Lower lobe of right lung (tissue), 2 donors: ENCODE measurements around the gene S1PR1. TPM values are rescaled to one million over a fixed set of nuclear protein-coding genes. Genes with fewer than 3 reads are reported as not detected.

Source experiments
- ATAC-seq, 2 donors: fragments of 200-7000 bp; cut with Tn5 transposase; one replicate each; pipeline ENCODE4 v1.9.1; 2020 to 2022; ENCODE audit warnings: mild to moderate bottlenecking in 2 of 2, moderate library complexity in 2 of 2
- DNase-seq: peaks from one replicate; pipeline ENCODE4 v3.0.0-alpha.2; 2020
- H3K27ac ChIP-seq: fragments of 200-600 bp; one replicate; pipeline ENCODE4 v1.8.0; 2022
- H3K27me3 ChIP-seq: fragments of 200-600 bp; one replicate; pipeline ENCODE4 v1.8.0; 2022; ENCODE audit warnings: low read depth
- H3K36me3 ChIP-seq: fragments of 200-600 bp; one replicate; pipeline ENCODE4 v1.8.0; 2022; ENCODE audit warnings: mild to moderate bottlenecking
- H3K4me1 ChIP-seq: fragments of 200-600 bp; one replicate; pipeline ENCODE4 v1.8.0; 2022
- H3K4me3 ChIP-seq: fragments of 200-600 bp; one replicate; pipeline ENCODE4 v1.8.0; 2022; ENCODE audit warnings: mild to moderate bottlenecking
- H3K9me3 ChIP-seq: fragments of 200-600 bp; one replicate; pipeline ENCODE4 v1.8.0; 2022
- intact Hi-C: fragments of 100-400 bp; cut with DNase I; formaldehyde crosslinking; loops from one replicate; pipeline ENCODE4 v1.11.0; 2022
- total RNA-seq: library from RNA; stranded (reverse); fragmentation: NEBNext Ultra II Directional; extraction: Animal tissue kit (Norgen Biotek cat#: 25700); gene quantifications from one replicate; pipeline ENCODE4 v1.2.1, GENCODE V29; 2021
- TF ChIP-seq, protein P1 (sequence below): fragments of 200-600 bp; IDR thresholded peaks from one replicate; pipeline ENCODE4 v1.8.0; 2022; ENCODE audit warnings: antibody characterized with exemption, mild to moderate bottlenecking
- donor health status: DM: no; HTN: yes; CAD: no; lungs with severe emphysema.

The S1PR1 gene
- total RNA-seq, 1 donor from 2014 or later, result 107 TPM

DNA sequence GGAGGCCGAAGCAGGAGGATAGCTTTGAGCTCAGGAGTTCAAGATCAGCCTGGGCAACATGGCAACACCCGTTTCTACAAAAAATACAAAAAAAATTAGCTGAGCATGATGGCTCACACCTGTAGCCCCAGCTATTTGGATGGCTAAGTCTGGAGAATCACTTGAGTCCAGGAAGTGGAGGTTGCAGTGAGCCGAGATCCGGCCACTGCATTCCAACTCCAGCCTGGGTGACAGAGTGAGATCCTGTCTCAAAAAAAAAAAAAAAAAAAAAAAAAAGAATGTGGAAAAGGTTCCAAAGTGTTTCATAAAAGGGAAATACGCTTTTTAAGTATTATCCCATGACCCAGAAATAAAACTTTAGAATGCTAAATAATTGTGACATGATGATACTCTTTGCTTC is 8.0 kb downstream of the S1PR1 start:
- TF ChIP-seq, protein P1, sequence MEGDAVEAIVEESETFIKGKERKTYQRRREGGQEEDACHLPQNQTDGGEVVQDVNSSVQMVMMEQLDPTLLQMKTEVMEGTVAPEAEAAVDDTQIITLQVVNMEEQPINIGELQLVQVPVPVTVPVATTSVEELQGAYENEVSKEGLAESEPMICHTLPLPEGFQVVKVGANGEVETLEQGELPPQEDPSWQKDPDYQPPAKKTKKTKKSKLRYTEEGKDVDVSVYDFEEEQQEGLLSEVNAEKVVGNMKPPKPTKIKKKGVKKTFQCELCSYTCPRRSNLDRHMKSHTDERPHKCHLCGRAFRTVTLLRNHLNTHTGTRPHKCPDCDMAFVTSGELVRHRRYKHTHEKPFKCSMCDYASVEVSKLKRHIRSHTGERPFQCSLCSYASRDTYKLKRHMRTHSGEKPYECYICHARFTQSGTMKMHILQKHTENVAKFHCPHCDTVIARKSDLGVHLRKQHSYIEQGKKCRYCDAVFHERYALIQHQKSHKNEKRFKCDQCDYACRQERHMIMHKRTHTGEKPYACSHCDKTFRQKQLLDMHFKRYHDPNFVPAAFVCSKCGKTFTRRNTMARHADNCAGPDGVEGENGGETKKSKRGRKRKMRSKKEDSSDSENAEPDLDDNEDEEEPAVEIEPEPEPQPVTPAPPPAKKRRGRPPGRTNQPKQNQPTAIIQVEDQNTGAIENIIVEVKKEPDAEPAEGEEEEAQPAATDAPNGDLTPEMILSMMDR, result no peak
- Histone ChIP-seq H3K4me3 (no peak overlapping the region), H3K36me3 (peaks cover 4% of the 10 kb centered on the region), H3K9me3 (no peaks in the 10 kb centered on the region), H3K27ac (no peak overlapping the region), H3K4me1 (no peaks in the 10 kb centered on the region), H3K27me3 (no peaks in the 10 kb centered on the region)
- intact Hi-C loops, result no loop called here
- ATAC-seq (no peak), DNase-seq (no peak)

DNA sequence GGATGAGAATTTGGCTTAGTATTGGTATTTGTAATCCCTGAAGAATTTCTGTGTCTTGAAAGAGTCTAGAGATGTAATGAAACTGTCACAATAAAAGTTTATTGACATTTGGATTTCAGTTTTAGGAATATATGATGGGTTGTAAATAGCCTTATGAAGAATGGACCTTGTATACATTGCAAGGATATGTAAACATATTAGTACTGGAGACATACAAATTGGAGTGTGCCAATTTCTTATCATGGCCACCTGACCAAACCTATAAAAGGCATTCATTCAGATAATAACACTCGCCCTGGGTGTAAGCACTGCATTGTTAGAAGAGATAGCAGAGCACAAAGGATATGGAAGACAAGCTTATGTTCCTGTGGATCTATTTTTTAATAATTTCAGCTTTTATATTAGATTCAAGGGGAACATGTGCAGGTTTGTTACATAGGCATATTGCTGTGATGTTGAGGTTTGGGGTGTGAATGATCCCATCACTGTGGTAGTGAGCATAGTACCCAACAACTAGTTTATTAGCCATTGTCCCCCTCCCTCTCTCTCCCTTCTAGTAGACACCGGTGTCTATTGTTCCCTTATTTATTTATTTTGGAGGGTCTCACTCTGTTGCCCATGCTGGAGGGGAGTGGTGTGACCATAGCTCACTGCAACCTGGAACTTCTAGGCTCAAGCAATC is 8.6 kb downstream of the S1PR1 start:
- TF ChIP-seq, protein P1, result no peak
- Histone ChIP-seq H3K27ac (no peak overlapping the region), H3K4me1 (no peaks in the 10 kb centered on the region), H3K4me3 (no peak overlapping the region), H3K27me3 (no peaks in the 10 kb centered on the region), H3K36me3 (peaks cover 4% of the 10 kb centered on the region), H3K9me3 (no peaks in the 10 kb centered on the region)
- intact Hi-C loops, result no loop called here
- ATAC-seq (no peak), DNase-seq (no peak)

GRCh38 chr1:101247404-101248287 is 10.8 kb downstream of the S1PR1 start:
- no peak overlapping the region for H3K27ac ChIP-seq
- ATAC-seq, result no peak
- no peaks in the 10 kb centered on the region for H3K4me1 ChIP-seq
- H3K9me3 ChIP-seq, result no peaks in the 10 kb centered on the region
- intact Hi-C loops, result no loop called here
- no peak overlapping the region for H3K4me3 ChIP-seq
- H3K36me3 ChIP-seq, result peaks cover 3% of the 10 kb centered on the region
- no peaks in the 10 kb centered on the region for H3K27me3 ChIP-seq
- TF ChIP-seq, protein P1, result no peak
- no peak for DNase-seq

GRCh38 chr1:101250222-101250621 is 13.4 kb downstream of the S1PR1 start:
- no peak for DNase-seq
- no peaks in the 10 kb centered on the region for H3K4me1 ChIP-seq
- no peak overlapping the region for H3K27ac ChIP-seq
- no peak for ATAC-seq
- TF ChIP-seq, protein P1, result no peak
- H3K36me3 ChIP-seq, result no peaks in the 10 kb centered on the region
- no peaks in the 10 kb centered on the region for H3K27me3 ChIP-seq
- H3K9me3 ChIP-seq, result no peaks in the 10 kb centered on the region
- intact Hi-C loops, result no loop called here
- no peak overlapping the region for H3K4me3 ChIP-seq

DNA sequence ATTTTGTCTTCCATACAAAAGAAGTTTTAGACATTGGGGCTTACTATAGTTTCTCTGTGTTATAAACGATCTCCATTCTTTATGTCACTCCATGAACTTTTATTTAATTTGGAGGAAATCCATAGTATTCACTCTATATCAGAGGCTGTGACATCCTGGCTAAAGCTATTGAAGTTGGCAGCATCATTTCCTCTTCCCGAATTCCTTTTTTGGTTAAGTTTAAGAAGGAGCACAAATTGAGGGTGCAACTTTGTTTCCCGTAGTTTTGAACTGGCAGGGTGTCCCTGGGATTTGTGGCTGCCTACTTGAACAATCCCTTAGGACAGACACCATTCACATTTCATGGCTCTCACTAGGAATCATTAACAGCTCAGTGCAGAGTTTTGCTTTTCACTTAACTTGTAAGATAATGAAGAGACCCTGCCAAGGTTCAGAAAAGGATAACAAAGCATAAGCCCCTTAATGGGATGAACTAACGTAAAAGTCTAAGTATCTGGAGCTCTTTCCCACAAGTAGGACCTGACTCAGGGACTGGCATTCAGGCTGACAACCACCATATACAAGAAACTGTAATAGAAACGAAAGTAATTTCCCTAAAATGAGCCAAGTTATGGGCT is 13.9 kb downstream of the S1PR1 start:
- TF ChIP-seq, protein P1, result no peak
- H3K9me3 ChIP-seq, result no peaks in the 10 kb centered on the region
- H3K27ac ChIP-seq, result no peak overlapping the region
- intact Hi-C loops, result no loop called here
- no peaks in the 10 kb centered on the region for H3K27me3 ChIP-seq
- no peak overlapping the region for H3K4me3 ChIP-seq
- no peaks in the 10 kb centered on the region for H3K4me1 ChIP-seq
- ATAC-seq, result no peak
- no peaks in the 10 kb centered on the region for H3K36me3 ChIP-seq
- DNase-seq, result no peak
